Neural cell (in vitro differentiated cells): ENCODE data around the gene SLC17A9. TPM values are rescaled to one million over a fixed set of nuclear protein-coding genes. Genes with fewer than 3 reads are reported as not detected.

ENCODE experiments used
- H2AFZ ChIP-seq: fragments of 200-600, 300-800 bp; sonication (generic), shearing (Covaris generic); 2 replicates; pipeline ENCODE4 v1.6.0; 2014; ENCODE audit warnings: low read depth, mild to moderate bottlenecking, antibody characterized with exemption, low read length, moderate library complexity
- H3F3A ChIP-seq: fragments of 200-600 bp; shearing (Covaris generic); 2 replicates; pipeline ENCODE4 v1.6.1; 2016; ENCODE audit warnings: mild to moderate bottlenecking, moderate library complexity, mixed read lengths, antibody characterized with exemption, low read length; ENCODE audit not compliant: insufficient read depth, poor library complexity, severe bottlenecking
- H3K27ac ChIP-seq: fragments of 200-600, 300-800 bp; sonication (generic), shearing (Covaris generic); 2 replicates; pipeline ENCODE4 v1.5.1; 2014; ENCODE audit warnings: mild to moderate bottlenecking, low read length, moderate library complexity
- H3K27me3 ChIP-seq: fragments of 300-800, 200-600 bp; sonication (generic), shearing (Covaris generic); 2 replicates; pipeline ENCODE4 v1.6.0; 2014; ENCODE audit warnings: mild to moderate bottlenecking, low read depth, low read length, moderate library complexity; ENCODE audit not compliant: insufficient read depth
- H3K36me3 ChIP-seq: fragments of 300-800, 200-600 bp; sonication (generic), shearing (Covaris generic); 2 replicates; pipeline ENCODE4 v1.5.1; 2014; ENCODE audit warnings: mild to moderate bottlenecking, antibody characterized with exemption, low read length, moderate library complexity; ENCODE audit not compliant: insufficient read depth
- H3K4me2 ChIP-seq: fragments of 300-800, 200-600 bp; sonication (generic), shearing (Covaris generic); 2 replicates; pipeline ENCODE4 v1.6.0; 2014; ENCODE audit warnings: mild to moderate bottlenecking, low read length
- H3K4me3 ChIP-seq: fragments of 300-800, 200-600 bp; sonication (generic), shearing (Covaris generic); 2 replicates; pipeline ENCODE4 v1.5.1; 2014; ENCODE audit warnings: mild to moderate bottlenecking, low read length, moderate library complexity
- H3K79me2 ChIP-seq: fragments of 200-600 bp; shearing (Covaris generic); replicated peaks from 2 replicates; pipeline ENCODE4 v1.6.0; 2014; ENCODE audit warnings: mild to moderate bottlenecking, low read length, moderate library complexity; ENCODE audit not compliant: insufficient read depth
- H3K9ac ChIP-seq: fragments of 300-800, 200-600 bp; sonication (generic), shearing (Covaris generic); 2 replicates; pipeline ENCODE4 v1.6.1; 2016; ENCODE audit warnings: mild to moderate bottlenecking, low read length, mixed read lengths
- H3K9me2 ChIP-seq: fragments of 200-600 bp; shearing (Covaris generic); 2 replicates; pipeline ENCODE4 v1.6.1; 2016; ENCODE audit warnings: mild to moderate bottlenecking, low read length, mixed read lengths; ENCODE audit not compliant: insufficient read depth
- H3K9me3 ChIP-seq: fragments of 200-600, 300-800 bp; sonication (generic), shearing (Covaris generic); 2 replicates; pipeline ENCODE4 v1.6.1; 2016; ENCODE audit warnings: mild to moderate bottlenecking, mixed run types, low read length, moderate library complexity, mixed read lengths
- H4K20me1 ChIP-seq: fragments of 200-600 bp; shearing (Covaris generic); 2 replicates; pipeline ENCODE4 v1.6.1; 2016; ENCODE audit warnings: mild to moderate bottlenecking, mixed run types; ENCODE audit not compliant: insufficient read depth
- EP300 ChIP-seq: fragments of 450-650 bp; conservative IDR thresholded peaks from 2 replicates; pipeline ENCODE4 v1.6.1; 2014; ENCODE audit warnings: antibody characterized with exemption, mild to moderate bottlenecking, moderate library complexity; ENCODE audit not compliant: poor library complexity, severe bottlenecking
- EZH2 ChIP-seq: fragments of 200-600, 300-800 bp; shearing (Covaris generic), sonication (generic); IDR thresholded peaks from 2 replicates; pipeline ENCODE4 v1.6.1; 2014; ENCODE audit warnings: antibody characterized with exemption, low read length, borderline replicate concordance, mild to moderate bottlenecking; ENCODE audit not compliant: insufficient read depth, poor library complexity, severe bottlenecking
- MXI1 ChIP-seq: fragments of 450-650 bp; conservative IDR thresholded peaks from 2 replicates; pipeline ENCODE4 v1.6.1; 2014; ENCODE audit warnings: antibody characterized with exemption, mild to moderate bottlenecking; ENCODE audit not compliant: poor library complexity, severe bottlenecking
- POLR2AphosphoS5 ChIP-seq: IDR thresholded peaks from 2 replicates; pipeline ENCODE4 v1.6.1; 2012
- RAD21 ChIP-seq: fragments of 450-650 bp; conservative IDR thresholded peaks from 2 replicates; pipeline ENCODE4 v1.6.1; 2014; ENCODE audit warnings: antibody characterized with exemption, mild to moderate bottlenecking, moderate library complexity
- SMC3 ChIP-seq: fragments of 450-650 bp; conservative IDR thresholded peaks from 2 replicates; pipeline ENCODE4 v1.6.1; 2014; ENCODE audit warnings: antibody characterized with exemption, mild to moderate bottlenecking, moderate library complexity; ENCODE audit not compliant: poor library complexity
- TAF1 ChIP-seq: IDR thresholded peaks from 2 replicates; pipeline ENCODE4 v1.6.1; 2012; ENCODE audit warnings: low read depth
- polyA plus RNA-seq: library from polyadenylated mRNA; depleted of rRNA; stranded (reverse); fragments of >200 nt; gene quantifications from 2 replicates; pipeline ENCODE4 v1.2.3, GENCODE V29; 2014
- TF ChIP-seq, protein P1 (sequence below): fragments of 450-650 bp; IDR thresholded peaks from 2 replicates; pipeline ENCODE4 v1.5.1; 2014; ENCODE audit warnings: antibody characterized with exemption, mild to moderate bottlenecking, moderate library complexity; ENCODE audit not compliant: poor library complexity, severe bottlenecking
- TF ChIP-seq, protein P2 (sequence below): IDR thresholded peaks from 2 replicates; pipeline ENCODE4 v1.6.1; 2012; ENCODE audit warnings: borderline replicate concordance

The SLC17A9 gene
- polyA plus RNA-seq, 1 donor from 2014 or later, result not detected

DNA sequence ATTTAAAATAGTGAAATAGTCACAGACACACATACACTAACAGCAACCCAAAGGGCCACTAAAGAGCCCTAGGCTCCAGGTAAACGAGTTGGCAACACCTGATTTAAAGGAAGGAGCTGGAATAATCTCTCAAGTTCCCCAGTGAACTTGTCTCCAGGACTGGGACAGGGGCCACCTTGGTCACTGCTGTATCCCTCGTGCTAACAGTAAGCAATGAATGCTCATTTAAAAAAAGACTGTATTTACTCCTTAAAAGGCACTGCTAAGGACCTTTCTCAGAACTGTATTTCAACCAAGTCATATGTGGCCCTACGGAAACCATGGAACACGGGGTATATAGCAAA is 27.5 kb upstream of the SLC17A9 start:
- no peaks in the 10 kb centered on the region for H3K36me3 ChIP-seq
- peaks cover 15% of the 10 kb centered on the region for H4K20me1 ChIP-seq
- H3K9me3 ChIP-seq, result no peaks in the 10 kb centered on the region
- H3F3A ChIP-seq, result peaks cover 3% of the 10 kb centered on the region
- no peaks in the 10 kb centered on the region for H3K9me2 ChIP-seq
- H3K27ac ChIP-seq, result peak overlapping the region; percentile 92
- peak overlapping the region; percentile 97 for H3K9ac ChIP-seq
- no peaks in the 10 kb centered on the region for H3K27me3 ChIP-seq
- peak overlapping the region; percentile 90 for H3K4me2 ChIP-seq
- H2AFZ ChIP-seq, result no peak overlapping the region
- TF ChIP-seq POLR2AphosphoS5 (no peak), MXI1 (no peak), TAF1 (no peak), RAD21 (no peak), EP300 (no peak), EZH2 (no peak), SMC3 (no peak)
- TF ChIP-seq, protein P1, sequence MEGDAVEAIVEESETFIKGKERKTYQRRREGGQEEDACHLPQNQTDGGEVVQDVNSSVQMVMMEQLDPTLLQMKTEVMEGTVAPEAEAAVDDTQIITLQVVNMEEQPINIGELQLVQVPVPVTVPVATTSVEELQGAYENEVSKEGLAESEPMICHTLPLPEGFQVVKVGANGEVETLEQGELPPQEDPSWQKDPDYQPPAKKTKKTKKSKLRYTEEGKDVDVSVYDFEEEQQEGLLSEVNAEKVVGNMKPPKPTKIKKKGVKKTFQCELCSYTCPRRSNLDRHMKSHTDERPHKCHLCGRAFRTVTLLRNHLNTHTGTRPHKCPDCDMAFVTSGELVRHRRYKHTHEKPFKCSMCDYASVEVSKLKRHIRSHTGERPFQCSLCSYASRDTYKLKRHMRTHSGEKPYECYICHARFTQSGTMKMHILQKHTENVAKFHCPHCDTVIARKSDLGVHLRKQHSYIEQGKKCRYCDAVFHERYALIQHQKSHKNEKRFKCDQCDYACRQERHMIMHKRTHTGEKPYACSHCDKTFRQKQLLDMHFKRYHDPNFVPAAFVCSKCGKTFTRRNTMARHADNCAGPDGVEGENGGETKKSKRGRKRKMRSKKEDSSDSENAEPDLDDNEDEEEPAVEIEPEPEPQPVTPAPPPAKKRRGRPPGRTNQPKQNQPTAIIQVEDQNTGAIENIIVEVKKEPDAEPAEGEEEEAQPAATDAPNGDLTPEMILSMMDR, result no peak
- TF ChIP-seq, protein P2, sequence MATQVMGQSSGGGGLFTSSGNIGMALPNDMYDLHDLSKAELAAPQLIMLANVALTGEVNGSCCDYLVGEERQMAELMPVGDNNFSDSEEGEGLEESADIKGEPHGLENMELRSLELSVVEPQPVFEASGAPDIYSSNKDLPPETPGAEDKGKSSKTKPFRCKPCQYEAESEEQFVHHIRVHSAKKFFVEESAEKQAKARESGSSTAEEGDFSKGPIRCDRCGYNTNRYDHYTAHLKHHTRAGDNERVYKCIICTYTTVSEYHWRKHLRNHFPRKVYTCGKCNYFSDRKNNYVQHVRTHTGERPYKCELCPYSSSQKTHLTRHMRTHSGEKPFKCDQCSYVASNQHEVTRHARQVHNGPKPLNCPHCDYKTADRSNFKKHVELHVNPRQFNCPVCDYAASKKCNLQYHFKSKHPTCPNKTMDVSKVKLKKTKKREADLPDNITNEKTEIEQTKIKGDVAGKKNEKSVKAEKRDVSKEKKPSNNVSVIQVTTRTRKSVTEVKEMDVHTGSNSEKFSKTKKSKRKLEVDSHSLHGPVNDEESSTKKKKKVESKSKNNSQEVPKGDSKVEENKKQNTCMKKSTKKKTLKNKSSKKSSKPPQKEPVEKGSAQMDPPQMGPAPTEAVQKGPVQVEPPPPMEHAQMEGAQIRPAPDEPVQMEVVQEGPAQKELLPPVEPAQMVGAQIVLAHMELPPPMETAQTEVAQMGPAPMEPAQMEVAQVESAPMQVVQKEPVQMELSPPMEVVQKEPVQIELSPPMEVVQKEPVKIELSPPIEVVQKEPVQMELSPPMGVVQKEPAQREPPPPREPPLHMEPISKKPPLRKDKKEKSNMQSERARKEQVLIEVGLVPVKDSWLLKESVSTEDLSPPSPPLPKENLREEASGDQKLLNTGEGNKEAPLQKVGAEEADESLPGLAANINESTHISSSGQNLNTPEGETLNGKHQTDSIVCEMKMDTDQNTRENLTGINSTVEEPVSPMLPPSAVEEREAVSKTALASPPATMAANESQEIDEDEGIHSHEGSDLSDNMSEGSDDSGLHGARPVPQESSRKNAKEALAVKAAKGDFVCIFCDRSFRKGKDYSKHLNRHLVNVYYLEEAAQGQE, result no peak
- peak overlapping the region; percentile 98 for H3K4me3 ChIP-seq
- peaks cover 89% of the 10 kb centered on the region for H3K79me2 ChIP-seq

DNA sequence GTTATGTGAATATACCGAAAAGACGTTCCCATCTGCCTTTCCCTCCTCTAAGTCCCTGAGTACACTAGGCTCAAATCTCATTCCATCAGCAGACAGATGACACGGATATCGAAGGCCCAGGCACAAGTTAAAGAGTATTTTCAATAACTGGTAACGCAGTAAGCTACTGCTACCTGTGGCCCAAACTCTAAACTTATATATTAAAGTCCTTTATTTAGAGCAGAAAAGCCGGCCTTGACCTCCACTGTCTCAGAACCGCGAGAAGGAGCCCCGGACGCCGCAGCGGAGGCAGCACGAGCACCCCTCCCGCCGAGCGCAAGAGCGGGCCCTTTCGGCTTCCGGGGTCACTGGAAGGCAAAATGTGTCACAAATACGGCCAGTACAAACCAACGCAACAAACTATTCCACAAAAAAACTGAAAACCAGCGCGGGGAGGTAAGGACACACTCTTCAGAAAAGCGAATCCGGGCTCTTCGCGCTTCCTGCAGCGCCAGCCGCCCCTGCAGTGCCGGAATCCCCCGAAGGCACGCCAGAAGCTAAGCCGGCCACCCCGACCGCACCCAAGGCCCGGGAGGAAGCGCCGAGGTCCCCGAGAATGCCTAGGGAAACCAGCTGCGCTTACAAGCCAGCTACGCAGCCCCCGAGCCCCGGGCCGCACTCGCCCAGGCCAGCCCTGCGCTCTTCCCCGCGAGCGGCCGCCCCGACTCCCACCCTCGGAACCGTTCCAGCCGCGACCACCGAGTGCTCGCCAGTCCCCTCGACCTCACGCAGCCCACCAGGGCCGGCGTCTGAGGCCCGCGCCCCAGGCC is 26.9 kb upstream of the SLC17A9 start:
- Histone ChIP-seq H3K4me3 (peak overlapping the region; percentile 98), H4K20me1 (peaks cover 15% of the 10 kb centered on the region)
- TF ChIP-seq MXI1 (peak; percentile 21), RAD21 (no peak)

More for the DNA sequence above, 26.9 kb upstream of the SLC17A9 start:
- Histone ChIP-seq H3K9me2 (no peaks in the 10 kb centered on the region), H3K27ac (peak overlapping the region; percentile 92), H2AFZ (no peak overlapping the region), H3F3A (peaks cover 3% of the 10 kb centered on the region), H3K36me3 (no peaks in the 10 kb centered on the region), H3K4me2 (peak overlapping the region; percentile 90), H3K79me2 (peaks cover 86% of the 10 kb centered on the region), H3K9me3 (no peaks in the 10 kb centered on the region), H3K27me3 (no peaks in the 10 kb centered on the region), H3K9ac (peak overlapping the region; percentile 97)
